Stimulated activated CD8-positive, alpha-beta memory T cell treated with anti-CD3 and anti-CD28 coated beads, Interleukin-4, amount 100 ng/mL, for 48 hours (primary cell): Measurements from ENCODE around the gene SKIL.

Experiments used
- DNase-seq: peaks from one replicate; pipeline ENCODE4 v3.0.0-alpha.2; 2020

The SKIL gene

DNA sequence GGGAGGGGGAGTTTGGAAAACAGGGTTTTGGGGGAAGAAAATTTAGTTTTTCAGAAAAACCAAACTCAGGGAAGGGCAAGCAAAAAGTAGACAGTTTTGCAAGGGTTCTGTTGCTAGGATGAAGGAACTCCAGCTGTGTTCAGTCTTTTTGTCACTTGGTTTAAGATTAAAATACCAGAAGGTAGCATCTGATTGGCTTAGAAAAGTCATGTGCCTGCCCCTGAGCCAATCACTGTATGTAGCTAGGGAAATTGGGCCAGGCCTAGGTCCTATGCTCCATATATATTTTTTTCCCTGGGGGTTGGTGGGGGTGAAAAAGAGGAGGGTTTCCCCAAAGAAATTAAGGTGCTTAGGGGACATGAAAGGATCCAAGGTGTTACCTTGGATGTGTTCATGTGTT lies 85.4 kb downstream of the SKIL start:
- DNase-seq = no peak

GRCh38 chr3:170443457-170443856 lies 85.9 kb downstream of the SKIL start:
- no peak for DNase-seq
